GM18517 (cell line): ENCODE data around the gene ALPG.
"Not testable (repeated sequence)": the region's sequence is repeated elsewhere in the genome, so short reads cannot be mapped to it uniquely, and the experiment has no call there.

ENCODE experiments used
- ATAC-seq: cut with Tn5 transposase; IDR thresholded peaks from one replicate; pipeline ENCODE4 v1.9.1; 2021; ENCODE audit warnings: mild to moderate bottlenecking, moderate library complexity; ENCODE audit not compliant: unreplicated experiment

ALPG gene

DNA sequence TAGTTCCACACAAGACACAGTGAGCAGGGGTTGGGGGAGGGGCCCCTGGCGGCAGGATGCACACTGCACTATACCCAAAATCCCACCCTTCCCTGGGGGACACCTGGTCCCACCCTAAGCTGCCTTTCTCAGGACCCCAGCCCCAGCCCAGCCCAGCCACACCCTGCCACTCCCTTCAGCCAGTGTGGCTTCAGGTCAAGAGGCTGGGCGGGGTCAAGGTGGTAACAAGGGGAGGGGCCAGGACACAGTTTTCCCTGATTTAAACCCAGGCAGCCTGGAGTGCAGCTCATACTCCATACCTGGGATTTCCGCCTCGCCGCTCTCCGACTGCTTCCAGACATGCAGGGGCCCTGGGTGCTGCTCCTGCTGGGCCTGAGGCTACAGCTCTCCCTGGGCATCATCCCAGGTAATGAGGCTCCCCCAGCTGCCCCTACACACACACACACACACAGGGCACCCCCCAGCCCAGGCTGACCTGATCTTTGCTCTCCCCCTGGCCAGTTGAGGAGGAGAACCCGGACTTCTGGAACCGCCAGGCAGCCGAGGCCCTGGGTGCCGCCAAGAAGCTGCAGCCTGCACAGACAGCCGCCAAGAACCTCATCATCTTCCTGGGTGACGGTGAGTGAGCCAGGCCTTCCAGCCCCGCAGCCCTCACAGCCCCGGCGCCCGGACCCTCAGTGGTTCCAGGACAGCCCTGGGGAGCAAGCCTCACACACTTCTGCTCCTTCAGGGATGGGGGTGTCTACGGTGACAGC lies at the start of gene ALPG:
Gene ALPG (plus strand): TSS at position 289 of the 755 bp plus-strand sequence. CDS start 51 bp downstream, at position 340.
- no peak for ATAC-seq

DNA sequence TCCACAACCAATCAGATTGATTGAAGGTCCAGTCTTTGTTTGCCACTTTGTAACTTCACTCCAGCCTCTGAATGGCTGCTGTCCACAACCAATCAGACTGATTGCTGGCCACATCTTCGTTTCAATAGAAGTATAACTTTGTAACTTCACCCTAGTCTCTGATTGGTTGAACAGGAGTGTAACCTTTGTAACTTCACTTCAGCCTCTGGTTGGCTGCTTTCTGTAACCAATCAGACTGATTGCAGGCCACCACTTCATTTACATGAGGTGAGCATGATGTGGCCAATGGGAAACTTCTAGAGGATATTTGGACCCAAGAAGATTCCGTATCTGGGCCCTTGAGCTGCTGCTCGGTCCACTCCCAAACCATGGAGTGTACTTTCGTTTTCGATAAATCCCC lies 45.0 kb upstream of the ALPG start:
- no peak for ATAC-seq

DNA sequence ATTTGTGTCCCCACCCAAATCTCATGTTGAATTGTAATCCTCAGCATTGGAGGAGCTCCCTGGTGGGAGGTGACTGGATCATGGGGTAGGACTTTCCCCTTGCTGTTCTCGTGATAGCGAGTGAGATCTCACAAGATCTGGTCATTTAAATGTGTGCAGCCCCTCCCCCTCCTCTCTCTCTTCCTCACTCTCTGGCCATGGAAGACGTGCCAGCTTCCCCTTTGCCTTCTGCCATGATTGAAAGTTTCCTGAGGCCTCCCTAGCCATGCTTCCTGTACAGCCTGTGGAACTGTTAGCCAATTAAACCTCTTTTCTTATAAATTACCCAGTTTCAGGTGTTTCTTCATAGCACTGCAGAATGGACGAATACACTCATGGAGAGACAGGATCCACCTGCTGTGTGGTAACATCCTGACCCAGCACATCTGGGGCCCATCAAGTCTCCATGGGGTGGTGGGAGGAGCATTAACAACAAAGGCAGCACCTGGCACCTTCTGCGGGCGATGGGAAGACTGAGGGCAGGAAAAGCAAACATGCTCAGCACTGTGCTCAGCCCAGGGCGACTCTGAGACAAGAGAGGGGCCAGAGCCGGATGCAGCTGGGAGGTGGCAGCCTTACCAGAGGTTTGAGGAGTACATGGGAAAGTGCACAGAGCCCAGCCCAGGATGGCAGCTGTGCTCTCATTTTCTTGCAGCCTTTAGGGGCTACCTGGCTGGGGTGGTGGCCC lies 44.3 kb upstream of the ALPG start:
- no peak for ATAC-seq

DNA sequence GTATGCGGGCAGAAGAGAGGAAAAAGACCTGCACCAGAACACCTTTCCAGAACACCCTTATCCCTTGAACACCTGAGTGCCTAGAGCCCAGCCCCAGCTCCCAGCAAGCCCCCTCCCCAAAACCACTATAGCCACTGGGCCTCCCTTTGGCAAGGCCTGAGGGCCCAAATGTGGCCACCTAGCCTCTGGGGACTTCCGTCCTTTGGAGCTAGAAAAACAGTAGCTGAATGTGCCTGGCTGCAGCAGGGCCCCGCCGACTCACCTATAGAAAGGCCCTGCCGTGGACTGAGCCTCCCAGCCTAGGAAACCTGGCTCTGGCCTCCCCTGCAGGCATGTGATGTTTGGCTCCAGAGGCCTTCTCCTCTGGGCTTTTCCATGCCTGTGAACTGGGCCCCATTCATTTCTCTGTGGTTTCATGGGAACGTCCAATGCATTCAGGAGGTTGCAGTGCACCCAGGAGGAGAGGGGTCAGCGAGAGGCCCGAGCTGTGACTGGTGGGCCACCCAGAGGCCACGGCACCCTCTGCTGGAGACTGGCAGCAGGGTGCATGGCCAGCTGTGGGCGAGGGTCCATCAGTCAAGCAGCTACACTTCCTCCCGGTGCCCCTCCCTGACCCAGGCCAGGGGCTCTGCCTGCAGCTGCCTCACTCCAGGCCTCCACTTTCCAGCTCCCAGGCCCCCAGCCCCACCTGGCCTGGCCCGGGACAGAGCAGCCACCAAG lies 43.4 kb upstream of the ALPG start:
- not testable (repeated sequence) for ATAC-seq

DNA sequence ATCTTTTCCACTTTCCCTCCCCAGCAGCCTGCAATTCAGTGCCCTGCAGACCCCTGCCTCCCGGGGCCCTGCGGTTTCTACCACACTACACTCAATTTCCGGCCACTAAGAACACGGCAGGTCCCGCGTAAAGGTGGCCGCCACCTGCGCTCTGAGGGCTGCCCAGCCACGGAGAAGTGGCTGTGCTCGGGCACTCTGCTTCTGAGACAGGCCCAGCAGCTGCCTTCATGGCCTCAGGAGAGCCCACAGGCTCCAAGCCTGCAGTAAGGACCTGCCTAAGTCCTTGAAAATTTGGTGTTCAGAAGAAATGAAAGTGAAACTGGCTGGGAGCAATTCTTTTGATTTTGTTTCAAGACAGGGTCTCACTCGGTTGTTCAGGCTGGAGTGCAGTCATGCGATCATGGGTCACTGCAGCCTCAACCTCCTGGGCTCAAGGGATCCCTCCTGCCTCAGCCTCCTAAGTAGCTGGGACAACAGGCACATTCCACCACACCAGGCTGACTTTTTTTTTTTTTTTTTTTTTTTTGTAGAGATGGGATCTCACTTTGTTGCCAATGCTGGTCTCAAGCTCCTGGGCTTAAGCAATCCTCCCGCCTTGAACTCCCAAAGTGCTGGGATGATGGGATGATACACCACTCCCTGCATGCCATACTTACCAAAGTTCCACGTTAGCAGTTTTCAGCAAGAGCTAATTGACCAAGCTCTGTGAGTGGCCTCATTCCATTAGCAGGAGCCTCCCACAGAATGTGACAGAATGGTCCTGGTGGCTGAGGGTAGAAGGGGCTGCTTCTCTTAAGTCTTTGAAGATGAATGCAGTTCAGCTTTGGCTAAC lies 42.6 kb upstream of the ALPG start:
- no peak for ATAC-seq

DNA sequence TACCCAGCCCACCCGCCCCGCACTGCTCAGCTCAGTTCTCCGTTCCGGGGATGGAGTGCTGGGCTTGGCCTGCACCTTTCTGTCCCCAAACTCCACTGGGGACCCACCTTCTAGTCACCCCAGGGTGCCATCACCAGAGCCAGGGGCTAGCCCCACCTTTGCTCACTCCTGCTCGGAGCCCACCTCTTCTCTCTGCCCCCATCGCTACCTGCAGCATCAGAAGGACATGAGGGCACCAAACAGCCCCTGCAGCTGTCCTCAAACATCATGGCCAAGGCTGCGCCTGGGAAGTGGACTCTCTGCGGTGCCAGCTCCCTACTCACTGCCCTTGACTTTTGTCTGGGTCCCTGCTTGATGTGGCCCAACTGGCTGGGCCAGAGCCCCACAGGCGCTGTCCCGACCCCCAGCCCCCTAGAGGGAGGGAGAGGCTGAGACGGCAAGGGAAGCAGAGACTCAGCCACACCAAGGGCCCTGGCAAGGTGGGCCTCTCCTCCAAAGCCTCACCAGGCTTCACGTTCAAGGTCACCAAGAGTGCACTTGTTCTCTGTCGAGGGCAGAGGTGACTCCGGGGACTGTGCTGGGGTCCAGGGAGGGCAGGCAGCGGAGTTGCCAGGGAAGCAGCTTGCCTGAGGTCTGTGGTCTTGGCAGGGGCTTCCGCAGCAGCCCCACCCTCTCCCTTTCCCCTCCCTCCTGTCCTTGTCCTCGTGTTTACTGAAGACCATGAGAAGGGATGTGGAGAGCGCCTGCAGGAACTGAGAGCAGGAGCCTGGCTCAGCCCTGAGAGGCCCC lies 41.6 kb upstream of the ALPG start:
- not testable (repeated sequence) for ATAC-seq

DNA sequence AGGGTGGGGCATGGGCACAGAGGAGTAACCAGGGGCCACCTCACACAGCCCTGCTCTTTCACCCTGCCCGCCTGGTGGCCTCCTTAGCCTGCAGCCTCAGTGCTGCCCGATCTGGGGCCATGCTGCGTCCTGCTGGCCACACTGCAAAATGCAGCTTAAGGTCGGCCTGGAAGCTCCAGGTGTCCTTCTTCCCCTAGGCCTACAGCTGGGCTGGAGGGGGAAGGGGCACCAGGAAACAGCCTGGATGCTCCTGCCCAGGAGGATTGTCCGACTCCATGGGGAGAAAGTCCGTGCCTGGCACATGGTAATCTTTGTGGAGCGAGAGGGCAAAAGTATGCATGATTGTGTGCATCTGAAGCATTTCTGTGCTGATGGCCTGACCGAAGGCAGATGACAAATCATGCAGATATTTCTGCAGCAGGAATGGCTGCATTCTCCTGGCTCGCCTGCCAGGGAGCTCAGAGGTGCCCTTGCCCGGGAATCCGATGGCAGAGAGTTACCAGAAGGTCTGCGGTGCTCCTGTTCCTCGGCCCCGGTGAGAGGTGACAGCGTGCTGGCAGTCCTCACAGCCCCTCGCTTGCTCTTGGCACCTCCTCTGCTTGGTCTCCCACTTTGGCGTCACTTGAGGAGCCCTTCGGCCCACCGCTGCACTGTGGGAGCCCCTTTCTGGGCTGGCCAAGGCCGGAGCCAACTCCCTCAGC lies 40.9 kb upstream of the ALPG start:
- ATAC-seq = no peak

DNA sequence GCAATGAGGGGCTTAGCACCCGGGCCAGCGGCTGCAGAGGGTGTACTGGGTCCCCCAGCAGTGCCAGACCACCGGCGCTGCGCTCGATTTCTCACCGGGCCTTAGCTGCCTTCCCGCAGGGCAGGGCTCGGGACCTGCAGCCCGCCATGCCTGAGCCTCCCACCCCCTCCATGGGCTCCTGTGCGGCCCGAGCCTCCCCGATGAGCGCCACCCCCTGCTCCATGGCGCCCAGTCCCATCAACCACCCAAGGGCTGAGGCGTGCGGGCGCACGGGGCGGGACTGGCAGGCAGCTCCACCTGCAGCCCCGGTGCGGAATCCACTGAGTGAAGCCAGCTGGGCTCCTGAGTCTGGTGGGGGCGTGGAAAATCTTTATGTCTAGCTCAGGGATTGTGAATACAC lies 40.2 kb upstream of the ALPG start:
- not testable (repeated sequence) for ATAC-seq

DNA sequence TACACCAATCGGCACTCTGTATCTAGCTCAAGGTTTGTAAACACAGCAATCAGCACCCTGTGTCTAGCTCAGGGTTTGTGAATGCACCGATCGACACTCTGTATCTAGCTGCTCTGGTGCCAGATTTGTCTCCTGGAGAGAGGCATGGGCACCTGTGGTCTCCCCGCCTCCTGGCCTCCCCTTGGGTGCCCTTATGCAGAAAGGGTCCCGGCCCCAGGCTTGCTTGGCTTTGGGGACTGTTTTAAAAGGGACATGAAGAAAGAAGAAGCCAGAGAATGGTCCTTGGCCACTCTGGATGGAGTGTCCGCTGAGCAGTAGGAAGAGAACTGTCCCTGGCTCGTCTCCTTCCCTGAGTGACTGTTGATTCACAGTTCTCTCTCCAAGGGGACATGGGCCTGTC lies 39.6 kb upstream of the ALPG start:
- no peak for ATAC-seq

DNA sequence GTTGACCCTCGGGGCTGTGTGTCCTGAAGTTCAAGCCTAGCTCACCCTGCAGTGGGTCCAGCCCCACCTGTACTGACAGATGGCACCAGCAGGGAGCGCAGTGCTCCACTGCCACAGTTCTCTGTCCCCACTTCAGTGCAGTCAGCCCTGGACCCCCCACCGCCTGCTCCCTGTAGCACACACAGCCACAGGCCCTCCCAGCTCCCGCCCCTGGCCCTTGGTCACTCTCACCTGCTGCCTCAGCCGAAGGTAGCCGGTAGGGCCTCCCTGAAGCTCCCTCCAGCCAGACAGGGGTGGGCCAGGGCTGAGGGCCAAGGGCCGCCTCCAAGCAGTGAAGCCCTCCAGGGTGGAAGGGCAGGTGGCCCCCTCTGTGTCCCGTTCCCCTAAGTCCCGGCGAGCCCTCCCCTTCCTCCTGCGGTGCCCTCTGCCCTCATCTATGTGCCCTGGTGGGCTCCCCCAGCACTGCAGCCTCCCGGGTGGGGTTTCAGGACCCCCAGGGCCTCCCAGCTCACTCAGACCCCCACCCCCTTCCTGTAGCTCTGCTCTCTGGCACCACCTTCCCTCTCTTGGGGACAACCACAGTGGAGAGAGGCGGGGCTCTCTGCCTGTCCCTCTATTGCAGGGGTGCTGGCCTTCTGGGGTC lies 38.9 kb upstream of the ALPG start:
- ATAC-seq = no peak

DNA sequence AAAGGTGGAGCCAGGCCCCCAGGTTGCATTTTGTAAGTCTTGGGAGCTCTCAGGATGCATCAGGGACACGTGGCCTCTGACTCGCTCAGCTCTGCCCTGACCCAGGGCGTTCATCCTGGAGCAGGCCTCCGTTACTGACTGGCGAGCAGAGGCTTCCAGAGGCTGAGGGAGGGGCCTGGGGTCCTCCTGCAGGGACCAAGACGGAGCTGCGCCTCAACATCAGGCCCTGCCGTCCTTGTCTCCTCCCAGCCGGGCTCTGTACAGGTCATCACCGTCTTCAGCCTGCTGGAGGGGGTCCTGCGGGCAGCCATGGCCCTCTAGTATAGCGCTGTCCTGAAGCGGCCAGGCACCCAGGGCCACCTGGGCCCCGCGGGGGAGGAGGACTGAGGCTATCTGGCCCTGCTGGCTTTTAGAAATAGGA lies 38.3 kb upstream of the ALPG start:
- ATAC-seq = no peak

DNA sequence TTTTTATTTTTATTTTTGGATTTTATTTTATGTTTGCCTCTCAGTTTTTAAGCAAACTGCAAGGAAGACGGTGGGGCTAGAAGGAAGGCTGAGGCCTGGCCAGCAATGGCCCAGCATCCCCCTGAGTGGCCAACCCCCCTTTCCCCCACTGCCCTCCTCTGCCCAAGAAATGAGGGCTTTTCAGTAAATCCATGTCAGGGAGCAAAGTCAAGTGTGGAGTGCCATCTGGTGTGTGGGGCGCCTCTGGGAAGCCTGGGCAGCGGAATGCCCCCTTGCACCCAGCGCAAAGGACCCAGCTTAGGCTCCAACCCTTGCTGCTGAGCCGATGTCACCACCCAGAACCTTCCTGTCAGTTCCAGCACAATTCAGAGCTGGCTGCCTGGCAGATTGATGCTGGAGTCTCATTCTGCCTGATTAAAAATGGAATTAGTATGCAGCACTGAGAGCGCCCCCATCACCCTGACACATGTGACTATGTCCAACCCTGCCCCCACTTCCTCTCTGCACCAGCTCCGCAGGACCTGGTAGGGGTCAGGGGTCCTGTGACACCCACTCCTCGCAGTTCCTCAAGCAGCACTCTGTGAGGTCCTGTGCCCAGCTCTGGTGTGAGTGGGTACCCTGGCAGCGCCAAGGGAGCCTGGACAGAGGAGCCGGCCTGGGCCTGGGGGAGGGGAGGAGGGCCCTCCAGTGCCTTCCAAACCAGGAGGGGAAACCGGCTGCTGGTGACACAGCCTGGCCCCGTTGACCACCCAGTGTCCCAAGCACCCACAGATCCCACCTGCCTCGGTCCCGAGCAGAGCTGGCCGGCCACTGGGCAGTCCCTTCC lies 37.3 kb upstream of the ALPG start:
- ATAC-seq = no peak

DNA sequence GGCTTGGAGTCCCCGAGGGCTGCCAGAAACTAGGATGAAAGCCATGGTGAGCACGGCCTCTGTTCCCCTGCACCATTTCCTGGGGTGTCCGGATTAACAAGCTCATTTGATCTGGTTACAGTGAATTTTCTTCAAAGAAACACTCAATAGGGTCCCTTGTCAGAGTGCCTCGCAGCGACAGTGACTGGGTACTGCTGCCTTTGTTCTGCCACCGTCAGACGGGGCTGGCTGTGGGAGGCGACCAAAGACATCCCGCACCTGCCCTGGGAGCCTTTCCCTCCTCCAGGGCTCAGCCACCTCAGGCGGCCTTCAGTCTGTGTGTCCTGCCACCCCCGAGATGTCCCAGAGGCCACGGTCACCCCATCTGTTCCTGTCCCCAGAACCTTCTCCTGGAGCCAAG lies 36.6 kb upstream of the ALPG start:
- not testable (repeated sequence) for ATAC-seq

DNA sequence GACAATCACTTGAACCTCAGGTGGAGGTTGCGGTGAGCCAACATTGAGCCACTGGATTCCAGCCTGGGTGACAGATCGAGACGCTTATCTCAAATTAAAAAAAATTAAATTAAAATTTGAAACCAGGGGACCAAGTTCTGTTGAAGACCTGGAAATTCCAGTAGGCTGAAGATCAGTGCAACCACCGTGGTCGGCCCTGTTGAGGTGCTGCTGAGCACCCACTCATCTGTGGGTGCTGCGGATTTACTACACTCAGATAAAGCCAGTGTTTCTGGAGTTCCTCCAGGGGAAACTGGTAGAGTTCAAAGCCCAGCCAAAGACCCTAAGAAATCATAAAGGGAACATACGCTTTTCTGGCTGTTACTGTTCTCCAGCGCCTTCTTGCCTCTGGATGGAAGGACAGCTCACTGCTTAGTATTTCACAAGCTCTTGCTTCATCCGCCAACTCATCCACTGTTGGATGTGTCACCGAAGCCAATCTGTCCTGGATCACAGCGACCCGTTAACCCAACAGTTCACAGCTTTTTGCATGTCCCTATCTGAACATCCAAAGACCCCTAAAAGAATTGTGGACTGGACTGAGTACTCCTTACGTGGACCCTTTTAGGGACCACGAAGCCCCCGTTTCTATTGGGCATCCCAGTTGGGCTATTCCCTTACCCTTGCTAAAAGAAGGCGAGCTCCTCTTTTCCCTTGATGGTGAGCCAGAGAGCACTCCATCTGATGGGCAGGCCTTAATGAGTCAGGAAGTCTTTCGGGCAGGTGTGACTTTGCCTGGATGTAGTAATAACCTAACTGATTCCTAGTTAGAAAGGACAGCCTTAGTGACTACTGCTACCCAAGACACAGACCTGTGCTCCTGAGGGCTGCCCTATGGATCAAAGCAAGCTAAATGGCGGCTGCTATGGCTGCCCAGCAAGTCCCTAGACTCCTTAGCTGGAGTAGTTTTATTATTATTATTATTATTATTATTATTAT lies 34.1 kb upstream of the ALPG start:
- ATAC-seq = no peak

DNA sequence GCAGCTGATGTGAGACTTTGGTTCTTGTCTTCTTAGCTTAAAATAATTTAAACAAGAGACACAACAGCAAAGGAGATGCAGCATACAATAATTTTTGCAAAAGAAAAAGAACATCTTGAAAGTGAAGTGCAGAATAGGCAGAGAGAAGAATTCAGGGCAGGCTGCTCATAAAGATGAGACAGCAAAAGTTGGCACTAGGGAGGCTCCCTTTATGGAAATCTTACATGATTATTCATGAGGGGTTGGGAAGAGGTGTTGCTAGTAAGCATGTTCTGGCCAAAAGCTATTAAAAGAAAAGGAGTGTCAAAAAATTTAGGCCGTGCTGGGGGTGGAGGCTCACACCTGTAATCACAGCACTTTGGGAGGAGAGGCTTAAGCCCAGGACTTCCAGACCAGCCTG lies 32.3 kb upstream of the ALPG start:
- ATAC-seq = no peak

DNA sequence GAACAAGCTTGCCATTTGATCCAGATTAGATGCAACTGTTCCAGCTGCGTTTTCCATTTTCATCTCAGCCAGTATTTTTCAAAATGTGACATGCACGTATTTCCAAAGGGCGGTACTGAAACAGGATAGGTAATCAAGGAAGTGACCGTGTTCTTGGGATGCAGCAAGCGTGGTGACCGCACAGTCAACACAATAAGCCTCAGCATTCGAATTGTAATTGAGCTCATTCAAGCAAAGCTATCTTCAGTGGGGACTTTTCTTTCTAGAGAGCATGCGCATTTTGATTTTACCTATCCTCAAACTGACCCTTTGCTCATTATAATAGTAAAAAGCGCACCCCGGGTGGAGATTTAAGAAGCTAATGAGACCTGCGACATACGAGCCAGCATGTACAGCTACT lies 31.5 kb upstream of the ALPG start:
- no peak for ATAC-seq

DNA sequence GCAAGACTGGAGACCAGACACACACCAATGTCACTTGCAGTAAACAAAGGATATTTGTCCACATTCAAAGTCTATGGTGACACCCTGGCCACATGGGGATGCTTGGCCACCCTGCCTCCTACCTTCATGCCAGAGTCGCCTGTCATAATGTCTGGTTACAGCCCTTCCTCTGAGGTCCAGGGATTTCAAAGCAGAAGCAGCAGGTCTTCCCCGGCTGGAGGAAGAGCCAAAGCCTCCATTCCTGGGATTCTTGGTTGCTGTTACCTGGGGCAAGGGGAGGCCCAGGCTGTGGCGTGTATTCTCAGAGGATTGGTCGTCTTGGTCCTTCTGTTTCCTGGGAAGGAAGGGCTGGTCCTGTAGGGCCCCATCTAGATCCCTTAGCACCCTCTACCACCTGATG lies 30.4 kb upstream of the ALPG start:
- no peak for ATAC-seq
